Measurements from ENCODE around the gene RNLS.

DNA sequence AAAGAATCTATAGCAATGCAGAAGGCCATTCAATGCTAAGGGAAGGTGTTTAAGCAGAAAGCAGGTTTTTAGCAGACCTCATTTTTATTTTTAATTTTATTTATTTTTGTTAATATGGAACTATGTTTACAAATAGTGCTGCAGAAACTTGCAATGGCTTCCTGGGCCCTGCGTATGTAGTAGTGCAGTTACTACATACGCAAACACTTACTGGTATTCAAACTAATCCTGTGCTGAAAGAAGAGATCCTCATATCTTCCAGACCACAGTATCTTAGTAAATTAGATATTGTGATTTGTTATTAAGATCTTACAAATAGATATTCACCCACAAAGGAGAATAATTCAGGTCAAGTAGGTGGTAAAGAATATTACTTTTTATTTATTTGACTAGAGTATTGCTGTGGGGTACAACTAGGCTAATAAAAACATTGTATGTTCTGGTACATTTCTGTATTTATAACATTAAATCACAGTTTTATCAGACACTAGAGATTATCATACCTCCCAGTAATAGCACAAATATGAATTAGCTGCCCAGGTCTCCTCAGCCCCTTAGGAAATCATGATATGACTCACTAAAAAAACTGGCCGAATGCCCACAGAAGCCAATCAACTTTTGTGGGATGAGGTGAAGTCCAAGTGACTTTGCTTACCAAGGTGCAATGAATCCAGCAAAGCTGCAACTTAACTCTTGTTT lies 57.6 kb downstream of the RNLS start:
- TF ChIP-seq, protein P1, sequence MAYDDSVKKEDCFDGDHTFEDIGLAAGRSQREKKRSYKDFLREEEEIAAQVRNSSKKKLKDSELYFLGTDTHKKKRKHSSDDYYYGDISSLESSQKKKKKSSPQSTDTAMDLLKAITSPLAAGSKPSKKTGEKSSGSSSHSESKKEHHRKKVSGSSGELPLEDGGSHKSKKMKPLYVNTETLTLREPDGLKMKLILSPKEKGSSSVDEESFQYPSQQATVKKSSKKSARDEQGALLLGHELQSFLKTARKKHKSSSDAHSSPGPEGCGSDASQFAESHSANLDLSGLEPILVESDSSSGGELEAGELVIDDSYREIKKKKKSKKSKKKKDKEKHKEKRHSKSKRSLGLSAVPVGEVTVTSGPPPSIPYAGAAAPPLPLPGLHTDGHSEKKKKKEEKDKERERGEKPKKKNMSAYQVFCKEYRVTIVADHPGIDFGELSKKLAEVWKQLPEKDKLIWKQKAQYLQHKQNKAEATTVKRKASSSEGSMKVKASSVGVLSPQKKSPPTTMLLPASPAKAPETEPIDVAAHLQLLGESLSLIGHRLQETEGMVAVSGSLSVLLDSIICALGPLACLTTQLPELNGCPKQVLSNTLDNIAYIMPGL (CRISPR knock-in tag; IDR thresholded peaks at IDR 0.05): no peak
- TF ChIP-seq, protein P2, sequence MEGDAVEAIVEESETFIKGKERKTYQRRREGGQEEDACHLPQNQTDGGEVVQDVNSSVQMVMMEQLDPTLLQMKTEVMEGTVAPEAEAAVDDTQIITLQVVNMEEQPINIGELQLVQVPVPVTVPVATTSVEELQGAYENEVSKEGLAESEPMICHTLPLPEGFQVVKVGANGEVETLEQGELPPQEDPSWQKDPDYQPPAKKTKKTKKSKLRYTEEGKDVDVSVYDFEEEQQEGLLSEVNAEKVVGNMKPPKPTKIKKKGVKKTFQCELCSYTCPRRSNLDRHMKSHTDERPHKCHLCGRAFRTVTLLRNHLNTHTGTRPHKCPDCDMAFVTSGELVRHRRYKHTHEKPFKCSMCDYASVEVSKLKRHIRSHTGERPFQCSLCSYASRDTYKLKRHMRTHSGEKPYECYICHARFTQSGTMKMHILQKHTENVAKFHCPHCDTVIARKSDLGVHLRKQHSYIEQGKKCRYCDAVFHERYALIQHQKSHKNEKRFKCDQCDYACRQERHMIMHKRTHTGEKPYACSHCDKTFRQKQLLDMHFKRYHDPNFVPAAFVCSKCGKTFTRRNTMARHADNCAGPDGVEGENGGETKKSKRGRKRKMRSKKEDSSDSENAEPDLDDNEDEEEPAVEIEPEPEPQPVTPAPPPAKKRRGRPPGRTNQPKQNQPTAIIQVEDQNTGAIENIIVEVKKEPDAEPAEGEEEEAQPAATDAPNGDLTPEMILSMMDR (IDR thresholded peaks at IDR 0.05): no peak
- TF ChIP-seq, protein P3, sequence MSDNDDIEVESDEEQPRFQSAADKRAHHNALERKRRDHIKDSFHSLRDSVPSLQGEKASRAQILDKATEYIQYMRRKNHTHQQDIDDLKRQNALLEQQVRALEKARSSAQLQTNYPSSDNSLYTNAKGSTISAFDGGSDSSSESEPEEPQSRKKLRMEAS (CRISPR knock-in tag; IDR thresholded peaks at IDR 0.05): no peak
- TF ChIP-seq SMAD3 (CRISPR knock-in tag; IDR thresholded peaks at IDR 0.05; ENCODE audit: borderline replicate concordance) (no peak), ARID4B (CRISPR knock-in tag; IDR thresholded peaks at IDR 0.05; ENCODE audit: borderline replicate concordance) (no peak), ZNF317 (CRISPR knock-in tag; IDR thresholded peaks at IDR 0.05; ENCODE audit: borderline replicate concordance, low read depth) (no peak), NR3C1 (CRISPR knock-in tag; conservative IDR thresholded peaks at IDR 0.05; ENCODE audit: low read depth) (no peak), RELA (CRISPR knock-in tag; IDR thresholded peaks at IDR 0.05; ENCODE audit: borderline replicate concordance) (no peak), PRDM15 (CRISPR knock-in tag; IDR thresholded peaks at IDR 0.05) (no peak)
- TF ChIP-seq, protein P4, sequence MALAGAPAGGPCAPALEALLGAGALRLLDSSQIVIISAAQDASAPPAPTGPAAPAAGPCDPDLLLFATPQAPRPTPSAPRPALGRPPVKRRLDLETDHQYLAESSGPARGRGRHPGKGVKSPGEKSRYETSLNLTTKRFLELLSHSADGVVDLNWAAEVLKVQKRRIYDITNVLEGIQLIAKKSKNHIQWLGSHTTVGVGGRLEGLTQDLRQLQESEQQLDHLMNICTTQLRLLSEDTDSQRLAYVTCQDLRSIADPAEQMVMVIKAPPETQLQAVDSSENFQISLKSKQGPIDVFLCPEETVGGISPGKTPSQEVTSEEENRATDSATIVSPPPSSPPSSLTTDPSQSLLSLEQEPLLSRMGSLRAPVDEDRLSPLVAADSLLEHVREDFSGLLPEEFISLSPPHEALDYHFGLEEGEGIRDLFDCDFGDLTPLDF (CRISPR knock-in tag; IDR thresholded peaks at IDR 0.05): no peak

Data from WTC11 (cell line).